AG04450 (cell line): Measurements from ENCODE around the gene XYLT1. TPM values are rescaled to one million over a fixed set of nuclear protein-coding genes. Genes with fewer than 3 reads are reported as not detected.

Experiments used
- CTCF ChIA-PET: fragments of 300-600, 350-600 bp; formaldehyde crosslinking; extraction: SDS; loops from one replicate; lab custom pipeline; 2022; ENCODE audit warnings: antibody characterized with exemption, inconsistent platforms; lab: Charles Lee
- POLR2A ChIA-PET: fragments of 350-600 bp; formaldehyde crosslinking; extraction: SDS; loops from one replicate; lab custom pipeline; 2021; ENCODE audit warnings: antibody characterized with exemption, inconsistent platforms; lab: Yijun Ruan, JAX
- DNase-seq: peaks from one replicate; pipeline ENCODE4 v3.0.0-alpha.2; 2011; ENCODE audit warnings: low read depth, low spot score
- H3K27ac ChIP-seq: one replicate; pipeline ENCODE4 v1.5.1; 2012; ENCODE audit warnings: low read depth, low read length, control low read depth
- H3K27me3 ChIP-seq: one replicate; pipeline ENCODE4 v1.6.0; 2012; ENCODE audit warnings: low read length; ENCODE audit not compliant: control insufficient read depth, insufficient read depth
- H3K4me3 ChIP-seq: 2 replicates; pipeline ENCODE4 v1.5.1; 2011; ENCODE audit warnings: mild to moderate bottlenecking, low read depth, low read length, control low read depth
- H3K9me3 ChIP-seq: 2 replicates; pipeline ENCODE4 v1.5.1; 2012; ENCODE audit warnings: low read length; ENCODE audit not compliant: control insufficient read depth, insufficient read depth
- CTCF ChIP-seq: IDR thresholded peaks from 2 replicates; pipeline ENCODE4 v1.5.1; 2011; ENCODE audit warnings: low read depth, low read length, control low read depth, inconsistent platforms
- polyA plus RNA-seq: library from polyadenylated mRNA; depleted of rRNA; stranded (reverse); fragments of >200 nt; gene quantifications from 2 replicates; pipeline ENCODE4 v1.2.3, GENCODE V29; 2011

XYLT1 gene
- polyA plus RNA-seq, 1 experiment: 6.7 TPM

- ChIA-PET CTCF (no interaction called here), POLR2A (no interaction called here)
- Histone ChIP-seq H3K4me3 (no peak overlapping the region), H3K9me3 (no peaks in the 10 kb centered on the region), H3K27ac (no peak overlapping the region), H3K27me3 (no peaks in the 10 kb centered on the region)
- DNase-seq: no peak
- TF ChIP-seq CTCF: no peak
Measured at GRCh38 chr16:17130733-17131132, 340.0 kb downstream of the XYLT1 start.

- Histone ChIP-seq H3K27ac (no peak overlapping the region), H3K9me3 (no peaks in the 10 kb centered on the region), H3K4me3 (no peak overlapping the region), H3K27me3 (no peaks in the 10 kb centered on the region)
- no peak for TF ChIP-seq CTCF
- ChIA-PET CTCF (no interaction called here), POLR2A (no interaction called here)
- DNase-seq: no peak
Measured at GRCh38 chr16:17129971-17130370, 340.8 kb downstream of the XYLT1 start.

GRCh38 chr16:17128791-17129190 lies 342.0 kb downstream of the XYLT1 start:
- Histone ChIP-seq H3K4me3 (no peak overlapping the region), H3K9me3 (no peaks in the 10 kb centered on the region), H3K27me3 (no peaks in the 10 kb centered on the region), H3K27ac (no peak overlapping the region)
- ChIA-PET CTCF (no interaction called here), POLR2A (no interaction called here)
- DNase-seq: no peak
- no peak for TF ChIP-seq CTCF

- CTCF ChIA-PET: no interaction called here
- Histone ChIP-seq H3K9me3 (no peaks in the 10 kb centered on the region), H3K27me3 (no peaks in the 10 kb centered on the region), H3K4me3 (no peak overlapping the region), H3K27ac (no peak overlapping the region)
- DNase-seq: no peak
- POLR2A ChIA-PET: no interaction called here
- no peak for TF ChIP-seq CTCF
Measured at GRCh38 chr16:17126156-17126555, 344.6 kb downstream of the XYLT1 start.

- ChIA-PET CTCF (no interaction called here), POLR2A (no interaction called here)
- no peaks in the 10 kb centered on the region for H3K27me3 ChIP-seq
- TF ChIP-seq CTCF: no peak
- no peak overlapping the region for H3K4me3 ChIP-seq
- H3K9me3 ChIP-seq: no peaks in the 10 kb centered on the region
- H3K27ac ChIP-seq: no peak overlapping the region
- DNase-seq: no peak
Measured at GRCh38 chr16:17125671-17126070, 345.1 kb downstream of the XYLT1 start.
